HT-29 (cell line): ENCODE measurements around the gene THAP5. TPM values are rescaled to one million over a fixed set of nuclear protein-coding genes. Genes with fewer than 3 reads are reported as not detected.
A peak's percentile ranks its signal among the peaks of the same experiment; 100 is the strongest.

Experiments used
- DNase-seq: peaks from one replicate; pipeline ENCODE4 v3.0.0-alpha.2; 2015; ENCODE audit warnings: low spot score
- total RNA-seq: library from RNA; depleted of rRNA; stranded (reverse); fragments of >200 nt; shearing (Covaris generic); gene quantifications from 2 replicates; pipeline ENCODE4 v1.2.3, GENCODE V29; 2014; rRNA removed

The THAP5 gene
- total RNA-seq, 1 experiment from 2014 or later, result 7.7 TPM

- no peak for DNase-seq
These were observed 35.8 kb downstream of the THAP5 start for GRCh38 chr7:108533712-108534111.

DNA sequence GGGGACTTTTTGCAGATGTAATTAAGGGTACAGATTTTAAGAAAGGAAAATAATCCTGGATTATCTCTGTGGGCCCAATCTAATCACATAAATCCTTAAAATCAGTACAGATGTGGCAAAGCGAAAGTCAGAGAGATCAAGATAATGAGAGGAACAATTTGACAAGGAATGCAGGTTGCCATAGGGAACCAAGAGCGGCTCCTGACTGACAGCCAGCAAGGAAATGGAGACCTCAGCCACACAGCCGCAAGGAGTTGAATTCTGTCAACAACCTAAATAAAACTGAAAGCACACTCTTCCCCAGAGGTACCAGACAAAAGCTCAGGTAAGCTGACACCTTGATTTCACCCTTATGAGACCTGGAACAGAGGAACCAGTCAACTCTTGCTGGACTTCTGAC, 40.2 kb downstream of the THAP5 start:
- peak; percentile 13 for DNase-seq

GRCh38 chr7:108528183-108528712, 41.3 kb downstream of the THAP5 start:
- DNase-seq, result peak; percentile 64

- DNase-seq, result no peak
These were observed 42.8 kb downstream of the THAP5 start for GRCh38 chr7:108526768-108527017.

DNA sequence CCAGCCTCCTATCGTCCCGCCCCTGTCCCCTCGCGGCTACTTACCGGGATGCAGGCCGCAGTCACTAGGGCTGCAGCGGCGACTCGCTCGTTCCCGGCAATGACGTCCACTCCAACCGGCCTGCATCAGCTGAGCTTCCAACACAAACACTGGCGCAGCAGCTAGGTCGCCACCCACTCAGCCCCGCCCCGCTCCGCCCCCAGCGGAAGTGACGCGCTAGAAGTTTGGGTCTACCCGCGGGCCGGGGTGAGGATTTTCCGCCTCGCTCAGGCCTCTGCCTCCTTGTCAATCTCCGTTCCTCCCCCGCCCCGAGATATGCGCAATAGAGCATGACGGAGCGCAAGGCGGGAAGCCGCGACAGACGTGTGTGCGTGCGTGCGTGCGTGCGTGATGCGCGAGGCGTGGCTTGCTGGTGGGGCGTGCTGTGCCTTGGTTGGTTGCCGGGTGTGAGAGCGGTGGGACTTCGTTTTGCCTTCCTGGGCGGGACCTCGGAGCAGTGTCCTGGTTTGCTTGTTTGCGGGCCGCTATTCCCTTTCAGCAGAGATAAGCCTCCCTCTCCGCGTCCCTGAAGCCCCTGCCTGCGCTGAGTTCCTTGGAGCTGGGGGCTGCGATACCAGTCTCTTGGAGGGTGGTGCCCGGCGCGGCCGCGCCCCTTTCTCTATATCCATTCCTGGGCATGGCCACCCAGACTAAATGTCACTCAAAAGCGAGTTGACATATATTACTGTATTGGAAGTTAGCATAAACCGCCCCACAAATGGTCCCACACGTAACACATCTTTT, 43.3 kb downstream of the THAP5 start, which contains the start of gene PNPLA8:
TSS of gene PNPLA8 (minus strand) at position 151 of the 783 bp plus-strand sequence. CDS start 10,644 bp downstream, outside the sequence.
- peak; percentile 100 for DNase-seq

DNA sequence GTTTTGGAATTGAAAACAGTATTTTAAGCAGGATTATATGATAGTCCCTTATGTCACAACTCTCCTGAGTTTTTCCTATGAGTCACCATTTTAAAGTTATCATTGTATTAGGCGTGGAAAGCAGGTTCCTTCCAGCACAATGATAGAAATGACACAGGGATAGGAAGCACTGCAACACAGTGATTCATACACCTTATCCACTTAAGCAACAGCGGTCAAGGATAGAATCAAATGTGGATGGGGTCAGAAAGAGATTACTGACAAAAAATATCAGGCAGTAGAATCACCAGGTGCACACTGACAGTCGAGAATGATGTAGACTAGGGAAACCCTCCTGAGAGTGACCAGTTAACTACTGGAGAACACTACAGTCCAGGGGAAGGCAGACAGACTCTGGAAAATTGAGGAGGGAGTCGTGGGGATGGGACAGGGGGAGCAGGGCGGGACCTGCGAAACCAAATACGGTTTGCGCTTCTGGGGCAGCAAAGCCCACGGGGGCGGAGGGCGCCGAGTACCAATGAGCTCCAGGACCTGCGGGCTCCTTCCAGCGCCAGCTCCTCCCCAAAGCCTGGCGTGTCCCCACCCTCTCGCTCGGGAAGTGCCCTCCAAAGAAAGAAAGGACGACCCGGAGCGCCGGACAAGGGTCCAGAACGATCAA, 44.0 kb downstream of the THAP5 start:
- DNase-seq, result peak; percentile 72

DNA sequence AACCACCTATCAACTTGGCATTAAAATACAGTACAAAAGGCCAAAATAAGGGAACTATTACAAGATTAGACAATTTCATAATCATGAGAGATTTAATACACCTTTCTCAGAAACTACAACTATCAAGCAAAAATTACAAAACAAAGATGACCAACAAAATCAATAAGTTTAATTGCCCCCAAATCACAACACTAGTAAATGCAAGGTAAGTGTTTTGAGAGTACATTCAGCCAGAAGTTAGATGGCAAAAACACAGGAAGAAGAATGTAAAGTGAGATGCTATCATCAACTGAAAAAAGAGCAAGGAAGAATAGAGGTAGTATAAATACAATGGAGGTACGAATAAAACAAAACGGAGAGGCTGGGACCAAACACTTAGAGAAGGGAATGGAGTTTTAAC, 46.7 kb downstream of the THAP5 start:
- DNase-seq, result no peak

GRCh38 chr7:108517951-108518350, 51.6 kb downstream of the THAP5 start:
- DNase-seq, result no peak

DNA sequence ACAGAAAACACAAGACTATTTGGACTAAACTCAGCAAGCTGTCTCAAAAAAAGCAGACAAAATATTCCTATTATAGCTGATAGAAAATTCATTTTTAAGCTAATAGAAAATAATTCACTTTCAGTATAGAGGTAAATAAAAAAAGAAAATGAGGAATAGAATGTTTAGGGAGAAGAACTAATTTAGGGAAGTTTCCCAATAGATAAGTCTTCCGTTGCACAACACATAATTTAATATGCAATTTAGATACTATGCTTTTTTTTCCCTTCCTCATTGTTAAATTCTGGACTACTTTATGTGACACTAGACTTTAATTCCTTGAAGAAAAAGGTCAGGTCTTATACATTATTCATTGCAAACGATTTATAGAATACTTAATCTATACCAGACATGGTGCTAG, 53.9 kb downstream of the THAP5 start:
- DNase-seq, result no peak

DNA sequence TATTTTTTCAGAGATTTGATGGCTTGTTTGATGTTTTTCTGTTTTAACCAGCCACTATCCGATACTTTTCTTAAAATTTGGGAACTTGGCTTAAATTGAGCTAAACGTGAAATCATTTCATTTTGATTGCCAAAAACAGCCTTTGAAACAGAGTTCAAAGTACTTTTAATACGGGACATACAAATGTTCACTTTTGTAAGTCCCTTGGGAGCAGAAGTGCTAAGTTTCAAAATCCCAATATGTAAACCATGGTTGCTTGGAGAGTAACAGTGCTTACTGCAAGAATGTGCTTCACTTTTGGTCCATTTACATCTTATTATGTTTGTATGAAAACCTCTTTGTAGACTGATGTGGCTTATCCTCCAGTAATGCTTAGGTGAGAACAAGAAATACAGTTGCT, 54.5 kb downstream of the THAP5 start:
- no peak for DNase-seq

Other genes with a start within 250 kb of the THAP5 start
- 0.16 and 0.61 TPM in 2 replicates for gene NRCAM, start 113.3 kb downstream of the THAP5 start, total RNA-seq
- gene PNPLA8, start 43.6 kb downstream of the THAP5 start, total RNA-seq, result 10.9 and 18.9 TPM in 2 replicates
- 24.1 and 25.1 TPM in 2 replicates for gene DNAJB9, start 168 bp upstream of the THAP5 start, total RNA-seq